ENCODE results near the gene VASN.
A peak's percentile ranks its signal among the peaks of the same experiment; 100 is the strongest.

Gene VASN

DNA sequence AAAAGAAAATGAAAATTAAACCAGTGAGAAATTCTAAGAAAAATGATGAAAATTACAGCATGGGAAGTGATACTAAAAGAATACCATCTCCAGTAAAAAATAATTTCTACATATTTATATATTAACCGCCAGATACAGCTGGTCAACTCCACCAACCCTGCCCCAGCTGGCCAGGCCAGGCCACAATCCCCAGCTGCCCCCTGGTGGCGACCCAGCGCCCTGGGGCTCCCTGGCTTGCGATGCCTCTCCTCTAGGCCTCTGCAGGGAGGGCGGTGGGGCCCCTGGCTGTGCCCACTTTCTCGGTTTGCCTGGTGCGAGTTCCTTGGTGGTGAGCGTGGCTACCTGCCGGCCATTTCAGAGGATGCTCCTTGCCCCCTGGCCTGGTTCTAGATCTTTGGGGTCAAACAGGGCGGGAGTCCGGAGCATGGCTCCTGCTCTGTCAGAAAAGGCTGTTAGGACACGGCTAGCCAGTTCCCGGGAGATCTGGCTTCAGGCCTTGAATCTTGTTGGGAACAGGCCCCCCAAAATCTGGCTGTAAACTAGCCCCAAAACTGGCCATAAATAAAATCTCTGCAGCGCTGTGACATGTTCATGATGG is 41.3 kb upstream of the VASN start:
- H3K36me3 ChIP-seq (ENCODE audit: insufficient read depth, low read length): no peaks in the 10 kb centered on the region
- H3K4me1 ChIP-seq (ENCODE audit: insufficient read depth, low read length): no peaks in the 10 kb centered on the region
- no peaks in the 10 kb centered on the region for H3K9me3 ChIP-seq (ENCODE audit: insufficient read depth, low read length, severe bottlenecking)

GRCh38 chr16:4332083-4332482 is 39.6 kb upstream of the VASN start:
- ATAC-seq (ENCODE audit: insufficient read depth, low read depth): no peak
- Histone ChIP-seq H3K4me1 (ENCODE audit: insufficient read depth, low read length) (no peaks in the 10 kb centered on the region), H3K9ac (ENCODE audit: low read depth, low read length) (no peak overlapping the region)

More for the DNA sequence above, 41.3 kb upstream of the VASN start:
- H3K27ac ChIP-seq (ENCODE audit: low read length): no peak overlapping the region
- TF ChIP-seq CTCF (IDR thresholded peaks at IDR 0.05; ENCODE audit: borderline replicate concordance, extremely low read depth, low read length, poor library complexity, severe bottlenecking) (peak; percentile 88), EZH2 (IDR thresholded peaks at IDR 0.05; ENCODE audit: borderline replicate concordance, low read depth, low read length, severe bottlenecking) (no peak)
- peaks cover 17% of the 10 kb centered on the region for H4K20me1 ChIP-seq (ENCODE audit: insufficient read depth, low read length)
- no peaks in the 10 kb centered on the region for H3K27me3 ChIP-seq (ENCODE audit: insufficient read depth, low read length, poor library complexity)
- no peak overlapping the region for H3K4me3 ChIP-seq (ENCODE audit: low read depth in 1 of 2, low read length in 2 of 2)
- DNase-seq (peak; percentile 59), ATAC-seq (ENCODE audit: insufficient read depth, low read depth) (peak; percentile 87)
- no peaks in the 10 kb centered on the region for H3K79me2 ChIP-seq (ENCODE audit: insufficient read depth, low read length)
- H3K4me2 ChIP-seq (ENCODE audit: insufficient read depth, low read length): no peak overlapping the region
- H2AFZ ChIP-seq (ENCODE audit: low read depth, low read length): no peak overlapping the region
- H3K9ac ChIP-seq (ENCODE audit: low read depth, low read length): no peak overlapping the region

DNA sequence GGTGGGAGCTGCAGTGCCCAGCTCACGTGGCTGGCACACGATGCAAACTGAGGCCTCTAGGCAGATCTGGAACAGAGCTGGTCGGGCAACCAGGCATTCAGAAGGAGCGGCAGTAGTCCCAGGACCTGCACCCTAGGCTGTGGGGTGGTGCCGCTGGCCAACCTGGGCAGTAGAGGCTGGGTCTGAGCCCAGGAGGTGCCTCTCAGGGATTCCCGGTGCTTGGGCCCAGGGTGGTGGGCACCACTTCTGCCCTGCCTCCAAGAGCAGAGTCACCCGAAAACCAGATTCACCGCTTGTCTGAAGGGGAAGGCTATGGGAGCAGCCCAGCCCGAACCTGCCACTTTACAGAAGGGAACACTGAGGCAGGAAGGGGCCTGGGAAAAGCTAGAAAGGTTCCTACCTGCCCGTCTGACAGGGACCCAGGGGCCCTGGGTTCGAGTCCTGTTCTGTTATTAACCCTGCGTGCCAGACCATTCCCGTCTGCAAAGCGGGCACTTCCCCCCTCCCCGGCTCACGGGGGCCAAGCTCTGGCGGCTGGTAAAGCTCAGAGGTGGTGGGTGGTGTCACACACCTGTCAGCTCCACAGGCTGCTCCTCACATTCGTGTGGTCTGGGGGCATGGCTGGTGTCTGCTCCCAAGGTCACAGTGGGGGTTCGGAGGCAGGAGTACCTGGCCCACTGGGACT is 38.9 kb upstream of the VASN start:
- Histone ChIP-seq H3K9me3 (ENCODE audit: insufficient read depth, low read length, severe bottlenecking) (no peaks in the 10 kb centered on the region), H3K27me3 (ENCODE audit: insufficient read depth, low read length, poor library complexity) (no peaks in the 10 kb centered on the region), H4K20me1 (ENCODE audit: insufficient read depth, low read length) (peaks cover 18% of the 10 kb centered on the region), H2AFZ (ENCODE audit: low read depth, low read length) (no peak overlapping the region), H3K4me1 (ENCODE audit: insufficient read depth, low read length) (no peaks in the 10 kb centered on the region), H3K4me2 (ENCODE audit: insufficient read depth, low read length) (no peak overlapping the region), H3K36me3 (ENCODE audit: insufficient read depth, low read length) (no peaks in the 10 kb centered on the region), H3K27ac (ENCODE audit: low read length) (no peak overlapping the region), H3K79me2 (ENCODE audit: insufficient read depth, low read length) (no peaks in the 10 kb centered on the region), H3K9ac (ENCODE audit: low read depth, low read length) (no peak overlapping the region), H3K4me3 (ENCODE audit: low read depth in 1 of 2, low read length in 2 of 2) (no peak overlapping the region)
- TF ChIP-seq EZH2 (IDR thresholded peaks at IDR 0.05; ENCODE audit: borderline replicate concordance, low read depth, low read length, severe bottlenecking) (no peak), CTCF (IDR thresholded peaks at IDR 0.05; ENCODE audit: borderline replicate concordance, extremely low read depth, low read length, poor library complexity, severe bottlenecking) (no peak)
- DNase-seq (no peak), ATAC-seq (ENCODE audit: insufficient read depth, low read depth) (no peak)

More at GRCh38 chr16:4332083-4332482, 39.6 kb upstream of the VASN start:
- Histone ChIP-seq H3K27me3 (ENCODE audit: insufficient read depth, low read length, poor library complexity) (no peaks in the 10 kb centered on the region), H3K4me3 (ENCODE audit: low read depth in 1 of 2, low read length in 2 of 2) (no peak overlapping the region), H4K20me1 (ENCODE audit: insufficient read depth, low read length) (peaks cover 15% of the 10 kb centered on the region), H3K79me2 (ENCODE audit: insufficient read depth, low read length) (no peaks in the 10 kb centered on the region), H3K9me3 (ENCODE audit: insufficient read depth, low read length, severe bottlenecking) (no peaks in the 10 kb centered on the region), H3K36me3 (ENCODE audit: insufficient read depth, low read length) (no peaks in the 10 kb centered on the region), H3K27ac (ENCODE audit: low read length) (no peak overlapping the region), H3K4me2 (ENCODE audit: insufficient read depth, low read length) (no peak overlapping the region), H2AFZ (ENCODE audit: low read depth, low read length) (no peak overlapping the region)
- DNase-seq: no peak
- TF ChIP-seq EZH2 (IDR thresholded peaks at IDR 0.05; ENCODE audit: borderline replicate concordance, low read depth, low read length, severe bottlenecking) (no peak), CTCF (IDR thresholded peaks at IDR 0.05; ENCODE audit: borderline replicate concordance, extremely low read depth, low read length, poor library complexity, severe bottlenecking) (no peak)

Measured in DND-41 (cell line).